GM12878 (cell line): ENCODE measurements around the gene SQOR. TPM values are rescaled to one million over a fixed set of nuclear protein-coding genes. Genes with fewer than 3 reads are reported as not detected.

Experiments
- ATAC-seq: fragments of 200-7000 bp; cut with Tn5 transposase; 3 replicates; pipeline ENCODE4 v1.9.1; 2020; ENCODE audit warnings: mild to moderate bottlenecking, moderate library complexity
- BruUV-seq: library from RNA; stranded (reverse); fragments of 400-500 nt; replicated peaks from 2 replicates; lab custom pipeline; 2021; lab: Mats Ljungman, UMichigan
- CTCF ChIA-PET: fragments of 300-600 bp; sonication (Branson Sonifier 250); formaldehyde crosslinking; extraction: SDS; loops from one replicate; lab custom pipeline; 2021; ENCODE audit warnings: inconsistent platforms; lab: Yijun Ruan, JAX
- POLR2A ChIA-PET: fragments of 350-600 bp; formaldehyde crosslinking; extraction: SDS; loops from one replicate; lab custom pipeline; 2021; ENCODE audit warnings: inconsistent platforms; lab: Charles Lee
- RAD21 ChIA-PET: fragments of 300-600 bp; sonication (Branson Sonifier 250); formaldehyde crosslinking; loops from one replicate; lab custom pipeline; 2023; ENCODE audit warnings: antibody characterized with exemption; ENCODE audit not compliant: unreplicated experiment; lab: Charles Lee
- SMC1A ChIA-PET: fragments of 300-600 bp; sonication (Branson Sonifier 250); formaldehyde crosslinking; loops from one replicate; lab custom pipeline; 2023; ENCODE audit not compliant: unreplicated experiment, uncharacterized antibody; lab: Charles Lee
- DNase-seq: peaks from one replicate; pipeline ENCODE4 v3.0.0-alpha.2; 2011; ENCODE audit warnings: low read depth, low spot score
- FAIRE-seq: peaks from 3 replicates; lab custom pipeline; 2011; peaks lifted over from hg19 to GRCh38; lab: Jason Lieb, UNC
- H2AFZ ChIP-seq: 2 replicates; pipeline ENCODE4 v1.6.0; 2011; ENCODE audit warnings: low read depth, low read length, control low read depth; ENCODE audit not compliant: control insufficient read depth
- H3K27ac ChIP-seq: 2 replicates; pipeline ENCODE4 v1.5.1; 2011; ENCODE audit warnings: control low read depth; ENCODE audit not compliant: control insufficient read depth, insufficient read depth
- H3K27me3 ChIP-seq, 2 experiments: replicated peaks in 1 of 2; 2 replicates each; pipeline versions ENCODE4 v1.6.0 to v1.6.1; 2011; ENCODE audit warnings: low read length in 1 of 2; ENCODE audit not compliant: control insufficient read depth in 2 of 2, insufficient read depth in 2 of 2
- H3K36me3 ChIP-seq, 2 experiments: 2 replicates each; pipeline ENCODE4 v1.5.1; 2011; ENCODE audit warnings: low read length in 1 of 2; ENCODE audit not compliant: control insufficient read depth in 2 of 2, insufficient read depth in 2 of 2
- H3K4me1 ChIP-seq: 2 replicates; pipeline ENCODE4 v1.6.1; 2011; ENCODE audit warnings: mild to moderate bottlenecking, low read length, moderate library complexity, mixed read lengths; ENCODE audit not compliant: control insufficient read depth, insufficient read depth
- H3K4me2 ChIP-seq: 2 replicates; pipeline ENCODE4 v1.6.0; 2011; ENCODE audit warnings: control low read depth; ENCODE audit not compliant: control insufficient read depth, insufficient read depth
- H3K4me3 ChIP-seq: fragments of 200-600 bp; sonication (generic); 2 replicates; pipeline ENCODE4 v1.5.1; 2016
- H3K79me2 ChIP-seq: 2 replicates; pipeline ENCODE4 v1.6.0; 2011; ENCODE audit warnings: low read length; ENCODE audit not compliant: control insufficient read depth, insufficient read depth
- H3K9ac ChIP-seq: 2 replicates; pipeline ENCODE4 v1.8.0; 2011; ENCODE audit warnings: low read length, control low read depth, mixed read lengths; ENCODE audit not compliant: control insufficient read depth, insufficient read depth
- H3K9me3 ChIP-seq: replicated peaks from 3 replicates; pipeline ENCODE4 v1.5.1; 2011; ENCODE audit warnings: mild to moderate bottlenecking, low read length; ENCODE audit not compliant: control insufficient read depth, insufficient read depth
- H4K20me1 ChIP-seq: 2 replicates; pipeline ENCODE4 v1.6.0; 2011; ENCODE audit not compliant: control insufficient read depth, insufficient read depth
- GABPA ChIP-seq: IDR thresholded peaks from 2 replicates; pipeline ENCODE4 v1.6.1; 2014; ENCODE audit warnings: antibody characterized with exemption, low read depth, mild to moderate bottlenecking, inconsistent platforms
- GATAD2B ChIP-seq: fragments of 450-650 bp; conservative IDR thresholded peaks from 2 replicates; pipeline ENCODE4 v1.6.1; 2017; ENCODE audit warnings: low read depth, mild to moderate bottlenecking, moderate library complexity
- NFIC ChIP-seq: IDR thresholded peaks from 2 replicates; pipeline ENCODE4 v1.6.1; 2012; ENCODE audit warnings: low read depth, mild to moderate bottlenecking, inconsistent platforms, low read length, moderate library complexity
- WGBS: methylation state at CpG from one replicate; pipeline ENCODE4 v1.1.6; 2016; ENCODE audit warnings: low lambda C conversion rate; ENCODE audit not compliant: insufficient replicate concordance, insufficient coverage; ENCODE audit errors: missing lambda C conversion rate; 5-methylcytosine and 5-hydroxymethylcytosine counted together
- in situ Hi-C: fragments of 300-500 bp; cut with MboI; formaldehyde crosslinking; loops from 9 replicates; pipeline ENCODE4 v1.14.3; 2018; ENCODE audit warnings: mixed read lengths
- intact Hi-C: fragments of 100-400 bp; cut with micrococcal nuclease; formaldehyde crosslinking; loops from one replicate; pipeline ENCODE4 v1.14.2; 2022; ENCODE audit not compliant: unreplicated experiment
- polyA plus RNA-seq, 11 experiments: library from polyadenylated mRNA; depleted of rRNA in 4 of 11; unstranded in 6 of 11; stranded (reverse) in 5 of 11; fragments of >200 nt; fragmentation: Nextera tagmentation in 4 of 11; fragmentation: Illumina TruSeq in 1 of 11; extraction: Ambion mirVana in 4 of 11; extraction: Trizol in 1 of 11; gene quantifications; 1 replicate in 1 of 11; 2 replicates in 10 of 11; pipeline versions ENCODE4 v1.2.1 to v1.2.3, GENCODE V29; 2011 to 2016; ENCODE audit warnings: inconsistent platforms in 2 of 11, missing spikeins in 2 of 11, low read depth in 1 of 11
- total RNA-seq, 4 experiments: library from RNA; depleted of rRNA in 3 of 4; stranded (reverse); fragments of >200 nt in 3 of 4; fragmentation: Illumina TruSeq in 1 of 4; extraction: Trizol in 1 of 4; gene quantifications; 2 replicates each; pipeline versions ENCODE4 v1.2.1 to v1.2.3, GENCODE V29; 2013 to 2021
- TF ChIP-seq, protein P1 (sequence below): IDR thresholded peaks from 2 replicates; pipeline ENCODE4 v1.6.1; 2012; ENCODE audit warnings: mild to moderate bottlenecking, low read depth, low read length

SQOR gene
- total and polyA plus RNA-seq, 10 of the 15 experiments (the other 5 are each of a cell fraction or from before 2014, with no cell fraction given): 14.5 to 74.7 (median 44.2) TPM

DNA sequence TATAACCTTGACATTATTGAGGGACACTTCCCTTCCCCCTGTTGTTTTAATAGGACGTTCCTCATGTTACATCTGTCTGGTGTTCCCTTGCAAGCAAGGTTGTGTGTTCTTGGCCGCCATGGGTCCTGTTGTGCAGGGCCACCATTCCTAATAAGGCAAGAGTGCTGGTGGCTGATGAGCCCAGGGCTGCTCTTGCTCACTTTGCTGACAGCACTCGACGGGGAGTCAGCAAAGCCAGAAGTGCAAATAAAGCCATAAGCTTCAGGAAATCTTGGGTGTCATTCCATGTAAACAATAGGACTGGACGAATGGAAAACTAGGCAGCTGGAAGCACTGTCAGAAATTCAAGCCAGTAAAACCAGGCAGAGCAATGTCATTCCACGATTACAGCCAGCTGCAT lies 75.8 kb downstream of the SQOR start:
- 9% methylated on average over 6 of the region's 6 CpGs for WGBS
- ATAC-seq: no peak
- no peaks in the 10 kb centered on the region for H3K9me3 ChIP-seq
- TF ChIP-seq NFIC (no peak), GATAD2B (no peak), GABPA (no peak)
- TF ChIP-seq, protein P1, sequence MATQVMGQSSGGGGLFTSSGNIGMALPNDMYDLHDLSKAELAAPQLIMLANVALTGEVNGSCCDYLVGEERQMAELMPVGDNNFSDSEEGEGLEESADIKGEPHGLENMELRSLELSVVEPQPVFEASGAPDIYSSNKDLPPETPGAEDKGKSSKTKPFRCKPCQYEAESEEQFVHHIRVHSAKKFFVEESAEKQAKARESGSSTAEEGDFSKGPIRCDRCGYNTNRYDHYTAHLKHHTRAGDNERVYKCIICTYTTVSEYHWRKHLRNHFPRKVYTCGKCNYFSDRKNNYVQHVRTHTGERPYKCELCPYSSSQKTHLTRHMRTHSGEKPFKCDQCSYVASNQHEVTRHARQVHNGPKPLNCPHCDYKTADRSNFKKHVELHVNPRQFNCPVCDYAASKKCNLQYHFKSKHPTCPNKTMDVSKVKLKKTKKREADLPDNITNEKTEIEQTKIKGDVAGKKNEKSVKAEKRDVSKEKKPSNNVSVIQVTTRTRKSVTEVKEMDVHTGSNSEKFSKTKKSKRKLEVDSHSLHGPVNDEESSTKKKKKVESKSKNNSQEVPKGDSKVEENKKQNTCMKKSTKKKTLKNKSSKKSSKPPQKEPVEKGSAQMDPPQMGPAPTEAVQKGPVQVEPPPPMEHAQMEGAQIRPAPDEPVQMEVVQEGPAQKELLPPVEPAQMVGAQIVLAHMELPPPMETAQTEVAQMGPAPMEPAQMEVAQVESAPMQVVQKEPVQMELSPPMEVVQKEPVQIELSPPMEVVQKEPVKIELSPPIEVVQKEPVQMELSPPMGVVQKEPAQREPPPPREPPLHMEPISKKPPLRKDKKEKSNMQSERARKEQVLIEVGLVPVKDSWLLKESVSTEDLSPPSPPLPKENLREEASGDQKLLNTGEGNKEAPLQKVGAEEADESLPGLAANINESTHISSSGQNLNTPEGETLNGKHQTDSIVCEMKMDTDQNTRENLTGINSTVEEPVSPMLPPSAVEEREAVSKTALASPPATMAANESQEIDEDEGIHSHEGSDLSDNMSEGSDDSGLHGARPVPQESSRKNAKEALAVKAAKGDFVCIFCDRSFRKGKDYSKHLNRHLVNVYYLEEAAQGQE: no peak
- H3K4me2 ChIP-seq: no peak overlapping the region
- H3K4me1 ChIP-seq: no peaks in the 10 kb centered on the region
- H3K27ac ChIP-seq: no peak overlapping the region
- RAD21 ChIA-PET: interaction anchor here (0.7 kb wide), 1 partner anchor 92 kb away, joined by 3 read pairs; no protein-coding TSS in a partner anchor
- H3K9ac ChIP-seq: no peak overlapping the region
- DNase-seq: no peak
- no peaks in the 10 kb centered on the region for H4K20me1 ChIP-seq
- H3K27me3 ChIP-seq: no peaks in the 10 kb centered on the region
- H2AFZ ChIP-seq: no peak overlapping the region
- SMC1A ChIA-PET: no interaction called here
- POLR2A ChIA-PET: no interaction called here
- H3K79me2 ChIP-seq: no peaks in the 10 kb centered on the region
- FAIRE-seq: no peak
- CTCF ChIA-PET: interaction anchor here (1.0 kb wide), 1 partner anchor 79 kb away, joined by 4 read pairs; no protein-coding TSS in a partner anchor
- no peaks in the 10 kb centered on the region for H3K36me3 ChIP-seq
- BruUV-seq: no TSS peak
- in situ Hi-C loops: no loop called here
- no peak overlapping the region for H3K4me3 ChIP-seq
- intact Hi-C loops: no loop called here
